ENCODE measurements around the gene ZDHHC12.
"Not testable (repeated sequence)": the region's sequence is repeated elsewhere in the genome, so short reads cannot be mapped to it uniquely, and the experiment has no call there.

The ZDHHC12 gene

GRCh38 chr9:128703616-128704355, 20.1 kb downstream of the ZDHHC12 start:
- DNase-seq (ENCODE audit: low read depth), result no peak
- TF ChIP-seq CTCF (conservative IDR thresholded peaks at IDR 0.05; ENCODE audit: low read depth, low read length), result no peak

GRCh38 chr9:128702949-128703615, 20.8 kb downstream of the ZDHHC12 start:
- no peak for DNase-seq (ENCODE audit: low read depth)

More at GRCh38 chr9:128703616-128704355, 20.1 kb downstream of the ZDHHC12 start:
- H3K4me3 ChIP-seq (ENCODE audit: low read depth, low read length), result no peak overlapping the region

GRCh38 chr9:128702445-128702948, 21.4 kb downstream of the ZDHHC12 start, which contains the start of gene PKN3:
TSS of gene PKN3 (plus strand) at chr9:128702503. CDS start at chr9:128702916, 413 bp downstream.
- H3K4me3 ChIP-seq (ENCODE audit: low read depth, low read length), result peak within 1 kb of the TSS; percentile 66
- peak; percentile 69 for DNase-seq (ENCODE audit: low read depth)
- peak; percentile 77 for TF ChIP-seq CTCF (conservative IDR thresholded peaks at IDR 0.05; ENCODE audit: low read depth, low read length)

More at GRCh38 chr9:128702949-128703615, 20.8 kb downstream of the ZDHHC12 start:
- H3K4me3 ChIP-seq (ENCODE audit: low read depth, low read length), result peak overlapping the region; percentile 66
- TF ChIP-seq CTCF (conservative IDR thresholded peaks at IDR 0.05; ENCODE audit: low read depth, low read length), result no peak

- no peak for TF ChIP-seq CTCF (conservative IDR thresholded peaks at IDR 0.05; ENCODE audit: low read depth, low read length)
- DNase-seq (ENCODE audit: low read depth), result no peak
- no peak overlapping the region for H3K4me3 ChIP-seq (ENCODE audit: low read depth, low read length)
Observed at GRCh38 chr9:128701227-128701854, 22.6 kb downstream of the ZDHHC12 start.

GRCh38 chr9:128699096-128699795, 24.7 kb downstream of the ZDHHC12 start:
- not testable (repeated sequence) for DNase-seq (ENCODE audit: low read depth); H3K4me3 ChIP-seq (ENCODE audit: low read depth, low read length)

GRCh38 chr9:128696923-128697707, 26.8 kb downstream of the ZDHHC12 start:
- no peak for TF ChIP-seq CTCF (conservative IDR thresholded peaks at IDR 0.05; ENCODE audit: low read depth, low read length)
- no peak overlapping the region for H3K4me3 ChIP-seq (ENCODE audit: low read depth, low read length)
- no peak for DNase-seq (ENCODE audit: low read depth)

Measured in choroid plexus epithelial cell (primary cell).